ENCODE data around the gene HRAS.

Gene HRAS

GRCh38 chr11:502288-503178 is 32.8 kb downstream of the HRAS start:
- TF ChIP-seq, protein P1, sequence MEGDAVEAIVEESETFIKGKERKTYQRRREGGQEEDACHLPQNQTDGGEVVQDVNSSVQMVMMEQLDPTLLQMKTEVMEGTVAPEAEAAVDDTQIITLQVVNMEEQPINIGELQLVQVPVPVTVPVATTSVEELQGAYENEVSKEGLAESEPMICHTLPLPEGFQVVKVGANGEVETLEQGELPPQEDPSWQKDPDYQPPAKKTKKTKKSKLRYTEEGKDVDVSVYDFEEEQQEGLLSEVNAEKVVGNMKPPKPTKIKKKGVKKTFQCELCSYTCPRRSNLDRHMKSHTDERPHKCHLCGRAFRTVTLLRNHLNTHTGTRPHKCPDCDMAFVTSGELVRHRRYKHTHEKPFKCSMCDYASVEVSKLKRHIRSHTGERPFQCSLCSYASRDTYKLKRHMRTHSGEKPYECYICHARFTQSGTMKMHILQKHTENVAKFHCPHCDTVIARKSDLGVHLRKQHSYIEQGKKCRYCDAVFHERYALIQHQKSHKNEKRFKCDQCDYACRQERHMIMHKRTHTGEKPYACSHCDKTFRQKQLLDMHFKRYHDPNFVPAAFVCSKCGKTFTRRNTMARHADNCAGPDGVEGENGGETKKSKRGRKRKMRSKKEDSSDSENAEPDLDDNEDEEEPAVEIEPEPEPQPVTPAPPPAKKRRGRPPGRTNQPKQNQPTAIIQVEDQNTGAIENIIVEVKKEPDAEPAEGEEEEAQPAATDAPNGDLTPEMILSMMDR (IDR thresholded peaks at IDR 0.05; ENCODE audit: control insufficient read depth, insufficient read depth, low read depth, low read length, missing control alignments), result no peak
- peak overlapping the region; percentile 76 for H3K4me3 ChIP-seq (ENCODE audit: control insufficient read depth, low read depth, low read length)

GRCh38 chr11:501683-502287 is 33.6 kb downstream of the HRAS start:
- no peak overlapping the region for H3K4me3 ChIP-seq (ENCODE audit: control insufficient read depth, low read depth, low read length)
- TF ChIP-seq, protein P1 (IDR thresholded peaks at IDR 0.05; ENCODE audit: control insufficient read depth, insufficient read depth, low read depth, low read length, missing control alignments), result no peak
- no peak for DNase-seq (ENCODE audit: low read depth)

More at GRCh38 chr11:502288-503178, 32.8 kb downstream of the HRAS start:
- DNase-seq (ENCODE audit: low read depth), result no peak

DNA sequence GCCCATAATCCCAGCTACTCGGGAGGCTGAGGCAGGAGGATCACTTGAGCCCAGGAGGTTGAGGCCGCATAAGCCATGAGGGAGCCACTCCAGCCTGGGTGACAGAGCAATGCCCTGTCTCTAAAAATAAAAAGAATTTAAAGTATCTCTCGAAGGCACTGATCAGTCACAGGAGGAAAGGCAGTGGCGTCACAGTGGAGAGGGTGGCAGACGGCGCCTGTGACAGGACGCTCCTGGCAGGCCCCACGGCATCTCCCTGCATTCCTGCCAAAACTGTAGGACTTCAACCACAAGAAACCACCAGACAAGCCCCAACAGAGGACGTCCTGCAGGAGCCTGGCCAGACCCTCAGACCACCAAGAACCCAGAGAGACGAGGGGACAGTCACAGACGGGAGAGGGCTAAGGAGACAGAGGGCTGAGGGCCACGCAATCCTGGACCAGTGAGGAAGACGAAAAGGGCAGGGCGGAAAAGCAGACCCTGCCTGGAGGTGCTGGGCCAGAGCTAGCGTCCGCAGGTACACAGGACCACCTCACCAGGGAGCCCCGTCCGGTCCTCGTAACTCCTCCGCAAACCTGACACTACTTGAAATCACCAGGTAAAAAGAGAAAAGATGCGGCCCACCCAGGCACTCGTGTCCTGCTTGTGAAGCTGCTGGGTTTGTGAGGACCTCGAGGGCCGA is 34.2 kb downstream of the HRAS start:
- TF ChIP-seq, protein P1 (IDR thresholded peaks at IDR 0.05; ENCODE audit: control insufficient read depth, insufficient read depth, low read depth, low read length, missing control alignments), result no peak
- H3K4me3 ChIP-seq (ENCODE audit: control insufficient read depth, low read depth, low read length), result no peak overlapping the region
- no peak for DNase-seq (ENCODE audit: low read depth)

GRCh38 chr11:499201-500076 is 35.9 kb downstream of the HRAS start:
- no peak for DNase-seq (ENCODE audit: low read depth)
- no peak overlapping the region for H3K4me3 ChIP-seq (ENCODE audit: control insufficient read depth, low read depth, low read length)
- TF ChIP-seq, protein P1 (IDR thresholded peaks at IDR 0.05; ENCODE audit: control insufficient read depth, insufficient read depth, low read depth, low read length, missing control alignments), result no peak

DNA sequence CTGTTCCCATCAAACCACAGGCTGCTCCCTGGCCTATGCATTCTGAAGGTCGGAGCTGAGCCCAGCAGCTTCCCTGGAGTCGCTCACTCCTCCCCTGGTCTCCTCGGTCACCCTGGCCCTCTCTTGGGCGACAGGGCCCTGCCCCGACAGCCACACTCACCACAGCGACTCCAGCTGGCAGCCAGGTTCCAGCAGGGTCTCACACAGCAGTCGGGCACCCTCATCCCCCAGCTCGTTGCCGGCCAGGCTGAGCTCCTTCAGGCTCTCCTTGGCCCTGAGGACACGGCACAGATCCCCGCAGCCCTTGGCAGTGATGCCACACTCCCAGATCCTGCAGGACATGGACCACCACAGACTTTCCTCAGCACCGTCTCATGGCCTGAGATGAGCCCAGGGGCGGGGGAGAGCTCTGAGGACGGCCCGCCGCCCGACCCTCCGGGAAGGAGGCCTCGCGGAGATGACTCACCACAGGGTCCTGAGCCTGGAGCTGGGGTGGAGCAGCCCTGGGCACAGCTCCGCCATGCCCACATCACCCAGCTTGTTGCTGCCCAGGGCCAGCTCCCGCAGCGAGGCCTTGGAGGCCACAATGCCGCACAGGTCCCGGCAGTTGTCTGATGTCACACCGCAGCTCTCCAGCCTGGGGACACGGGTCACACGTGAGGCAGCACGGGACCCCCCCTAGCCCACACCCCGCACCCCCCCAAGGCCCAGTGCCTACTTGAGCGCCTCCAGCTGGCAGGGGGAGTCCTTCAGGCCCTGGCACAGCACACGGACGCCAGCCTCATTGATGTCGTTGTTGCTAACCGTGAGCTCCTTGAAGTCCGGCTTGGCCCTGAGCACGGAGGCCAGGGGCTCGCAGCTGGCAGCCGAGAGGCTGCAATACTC is 36.8 kb downstream of the HRAS start:
- DNase-seq (ENCODE audit: low read depth), result no peak
- no peak overlapping the region for H3K4me3 ChIP-seq (ENCODE audit: control insufficient read depth, low read depth, low read length)
- TF ChIP-seq, protein P1 (IDR thresholded peaks at IDR 0.05; ENCODE audit: control insufficient read depth, insufficient read depth, low read depth, low read length, missing control alignments), result no peak

Data from AG09309 (cell line).